GM23338 (cell line): ENCODE measurements around the gene CENPT.

Source experiments
- CTCF ChIP-seq, 2 experiments: fragments of 200-600 bp in 1 of 2; sonication (generic) in 1 of 2; conservative IDR thresholded peaks; 2 replicates each; pipeline versions ENCODE4 v1.5.1 to v1.6.1; 2016 to 2017; ENCODE audit warnings: antibody characterized with exemption in 2 of 2, low read depth in 2 of 2, mild to moderate bottlenecking in 2 of 2, moderate library complexity in 1 of 2
- POLR2AphosphoS5 ChIP-seq: IDR thresholded peaks from 2 replicates; pipeline ENCODE4 v1.6.1; 2016; ENCODE audit warnings: antibody characterized with exemption, low read depth

- TF ChIP-seq CTCF (conservative IDR thresholded peaks at IDR 0.05; ENCODE audit: low read depth in 2 of 2) (no peak), POLR2AphosphoS5 (no peak)
These were observed 57.4 kb downstream of the CENPT start for GRCh38 chr16:67790071-67790470.
